MM.1S (cell line): Measurements from ENCODE around the gene CES4A.
A peak's percentile ranks its signal among the peaks of the same experiment; 100 is the strongest.

ENCODE experiments used
- DNase-seq: peaks from one replicate; pipeline ENCODE4 v3.0.0-alpha.2; 2015
- H2AFZ ChIP-seq: fragments of 300-600 bp; sonication (generic); 2 replicates; pipeline ENCODE4 v1.6.0; 2016; ENCODE audit warnings: antibody characterized with exemption, low read length
- H3F3A ChIP-seq: fragments of 300-600 bp; sonication (generic); 2 replicates; pipeline ENCODE4 v1.6.1; 2016; ENCODE audit warnings: mild to moderate bottlenecking, antibody characterized with exemption, low read length, moderate library complexity, mixed read lengths; ENCODE audit not compliant: insufficient read depth
- H3K27ac ChIP-seq: fragments of 300-600 bp; sonication (generic); 2 replicates; pipeline ENCODE4 v1.5.1; 2016; ENCODE audit warnings: mild to moderate bottlenecking, low read length
- H3K27me3 ChIP-seq: fragments of 300-600 bp; sonication (generic); replicated peaks from 2 replicates; pipeline ENCODE4 v1.6.0; 2016; ENCODE audit warnings: low read length; ENCODE audit not compliant: insufficient read depth
- H3K36me3 ChIP-seq: fragments of 300-600 bp; sonication (generic); replicated peaks from 2 replicates; pipeline ENCODE4 v1.6.1; 2016; ENCODE audit warnings: mild to moderate bottlenecking, low read length, mixed read lengths; ENCODE audit not compliant: insufficient read depth
- H3K4me1 ChIP-seq: fragments of 300-600 bp; sonication (generic); 2 replicates; pipeline ENCODE4 v1.6.1; 2016; ENCODE audit warnings: low read length, mixed read lengths
- H3K4me2 ChIP-seq: fragments of 300-600 bp; sonication (generic); 2 replicates; pipeline ENCODE4 v1.6.0; 2016; ENCODE audit warnings: low read depth, low read length
- H3K4me3 ChIP-seq: fragments of 300-600 bp; sonication (generic); 2 replicates; pipeline ENCODE4 v1.5.1; 2016; ENCODE audit warnings: low read length, mixed read lengths
- H3K79me2 ChIP-seq: fragments of 300-600 bp; sonication (generic); 2 replicates; pipeline ENCODE4 v1.6.1; 2016; ENCODE audit warnings: mixed run types, low read length, mixed read lengths
- H3K9ac ChIP-seq: fragments of 300-600 bp; sonication (generic); 2 replicates; pipeline ENCODE4 v1.6.1; 2016; ENCODE audit warnings: low read length, mixed read lengths
- H3K9me2 ChIP-seq: fragments of 300-600 bp; sonication (generic); replicated peaks from 2 replicates; pipeline ENCODE4 v1.6.1; 2016; ENCODE audit warnings: mild to moderate bottlenecking, low read length, mixed read lengths; ENCODE audit not compliant: insufficient read depth
- H3K9me3 ChIP-seq: fragments of 300-600 bp; sonication (generic); replicated peaks from 2 replicates; pipeline ENCODE4 v1.6.1; 2016; ENCODE audit warnings: mild to moderate bottlenecking, low read length, mixed read lengths; ENCODE audit not compliant: insufficient read depth
- H4K20me1 ChIP-seq: fragments of 300-600 bp; sonication (generic); 2 replicates; pipeline ENCODE4 v1.6.1; 2016; ENCODE audit warnings: mild to moderate bottlenecking, low read length, moderate library complexity, mixed read lengths; ENCODE audit not compliant: insufficient read depth
- EZH2 ChIP-seq: fragments of 300-600 bp; sonication (generic); optimal IDR thresholded peaks from 2 replicates; pipeline ENCODE3; 2017; ENCODE audit warnings: low read depth, mild to moderate bottlenecking, antibody characterized with exemption, low read length, mixed read lengths
- EZH2phosphoT487 ChIP-seq: fragments of 300-600 bp; sonication (generic); IDR thresholded peaks from 2 replicates; pipeline ENCODE4 v1.6.1; 2018; ENCODE audit warnings: antibody characterized with exemption, low read length
- TF ChIP-seq, protein P1 (sequence below): fragments of 300-600 bp; sonication (generic); IDR thresholded peaks from 2 replicates; pipeline ENCODE4 v1.5.1; 2016; ENCODE audit warnings: antibody characterized with exemption, low read length, mixed read lengths

The CES4A gene

DNA sequence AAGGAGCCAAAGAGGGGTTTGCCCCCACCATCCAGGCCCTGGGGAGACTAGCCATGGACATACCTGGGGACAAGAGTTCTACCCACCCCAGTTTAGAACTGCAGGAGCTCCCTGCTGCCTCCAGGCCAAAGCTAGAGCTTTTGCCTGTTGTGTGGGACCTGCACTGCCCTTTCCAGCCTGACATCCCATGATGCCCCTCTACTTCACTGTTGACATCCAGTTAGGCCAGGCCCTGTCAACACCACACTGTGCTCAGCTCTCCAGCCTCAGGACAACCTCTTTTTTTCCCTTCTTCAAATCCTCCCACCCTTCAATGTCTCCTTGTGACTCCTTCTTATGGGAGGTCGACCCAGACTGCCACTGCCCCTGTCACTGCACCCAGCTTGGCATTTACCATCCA, 20.8 kb downstream of the CES4A start:
- Histone ChIP-seq H2AFZ (no peak overlapping the region), H3F3A (no peaks in the 10 kb centered on the region), H3K9ac (no peak overlapping the region), H3K27me3 (no peaks in the 10 kb centered on the region; the same call in 1 of the 2 replicates), H4K20me1 (no peaks in the 10 kb centered on the region), H3K9me3 (no peaks in the 10 kb centered on the region), H3K4me3 (no peak overlapping the region), H3K79me2 (no peaks in the 10 kb centered on the region), H3K36me3 (no peaks in the 10 kb centered on the region), H3K27ac (no peak overlapping the region), H3K4me2 (no peak overlapping the region), H3K9me2 (no peaks in the 10 kb centered on the region), H3K4me1 (no peaks in the 10 kb centered on the region)
- TF ChIP-seq, protein P1, sequence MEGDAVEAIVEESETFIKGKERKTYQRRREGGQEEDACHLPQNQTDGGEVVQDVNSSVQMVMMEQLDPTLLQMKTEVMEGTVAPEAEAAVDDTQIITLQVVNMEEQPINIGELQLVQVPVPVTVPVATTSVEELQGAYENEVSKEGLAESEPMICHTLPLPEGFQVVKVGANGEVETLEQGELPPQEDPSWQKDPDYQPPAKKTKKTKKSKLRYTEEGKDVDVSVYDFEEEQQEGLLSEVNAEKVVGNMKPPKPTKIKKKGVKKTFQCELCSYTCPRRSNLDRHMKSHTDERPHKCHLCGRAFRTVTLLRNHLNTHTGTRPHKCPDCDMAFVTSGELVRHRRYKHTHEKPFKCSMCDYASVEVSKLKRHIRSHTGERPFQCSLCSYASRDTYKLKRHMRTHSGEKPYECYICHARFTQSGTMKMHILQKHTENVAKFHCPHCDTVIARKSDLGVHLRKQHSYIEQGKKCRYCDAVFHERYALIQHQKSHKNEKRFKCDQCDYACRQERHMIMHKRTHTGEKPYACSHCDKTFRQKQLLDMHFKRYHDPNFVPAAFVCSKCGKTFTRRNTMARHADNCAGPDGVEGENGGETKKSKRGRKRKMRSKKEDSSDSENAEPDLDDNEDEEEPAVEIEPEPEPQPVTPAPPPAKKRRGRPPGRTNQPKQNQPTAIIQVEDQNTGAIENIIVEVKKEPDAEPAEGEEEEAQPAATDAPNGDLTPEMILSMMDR, result no peak
- TF ChIP-seq EZH2 (no peak), EZH2phosphoT487 (no peak)
- no peak for DNase-seq

DNA sequence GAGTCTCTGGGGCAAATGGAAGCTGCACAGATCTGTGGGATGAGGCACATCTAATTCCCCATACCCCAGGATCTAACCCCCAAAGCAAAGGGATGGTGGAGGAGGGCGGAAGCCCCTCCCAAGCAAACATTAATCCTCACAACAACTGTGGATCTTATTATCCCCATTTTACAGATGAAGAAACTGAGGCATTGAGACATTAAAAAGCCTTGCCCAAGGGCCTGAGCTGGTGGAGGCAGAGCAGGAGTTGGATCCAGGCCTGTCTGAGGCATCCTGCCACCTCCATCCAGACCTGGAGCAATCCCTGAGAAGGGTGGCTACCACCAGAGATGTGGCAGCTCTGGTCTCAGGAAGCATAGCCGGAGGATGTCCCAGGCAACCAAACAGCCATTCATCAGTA, 22.9 kb downstream of the CES4A start:
- no peaks in the 10 kb centered on the region for H4K20me1 ChIP-seq
- H3F3A ChIP-seq, result no peaks in the 10 kb centered on the region
- H3K9me3 ChIP-seq, result no peaks in the 10 kb centered on the region
- H3K9me2 ChIP-seq, result no peaks in the 10 kb centered on the region
- H3K27ac ChIP-seq, result no peak overlapping the region
- no peaks in the 10 kb centered on the region for H3K4me1 ChIP-seq
- H2AFZ ChIP-seq, result no peak overlapping the region
- H3K4me3 ChIP-seq, result no peak overlapping the region
- no peaks in the 10 kb centered on the region for H3K27me3 ChIP-seq
- no peaks in the 10 kb centered on the region for H3K79me2 ChIP-seq
- TF ChIP-seq, protein P1, result no peak
- TF ChIP-seq EZH2 (no peak), EZH2phosphoT487 (no peak)
- no peak overlapping the region for H3K4me2 ChIP-seq
- H3K36me3 ChIP-seq, result no peaks in the 10 kb centered on the region
- H3K9ac ChIP-seq, result no peak overlapping the region
- DNase-seq, result no peak

DNA sequence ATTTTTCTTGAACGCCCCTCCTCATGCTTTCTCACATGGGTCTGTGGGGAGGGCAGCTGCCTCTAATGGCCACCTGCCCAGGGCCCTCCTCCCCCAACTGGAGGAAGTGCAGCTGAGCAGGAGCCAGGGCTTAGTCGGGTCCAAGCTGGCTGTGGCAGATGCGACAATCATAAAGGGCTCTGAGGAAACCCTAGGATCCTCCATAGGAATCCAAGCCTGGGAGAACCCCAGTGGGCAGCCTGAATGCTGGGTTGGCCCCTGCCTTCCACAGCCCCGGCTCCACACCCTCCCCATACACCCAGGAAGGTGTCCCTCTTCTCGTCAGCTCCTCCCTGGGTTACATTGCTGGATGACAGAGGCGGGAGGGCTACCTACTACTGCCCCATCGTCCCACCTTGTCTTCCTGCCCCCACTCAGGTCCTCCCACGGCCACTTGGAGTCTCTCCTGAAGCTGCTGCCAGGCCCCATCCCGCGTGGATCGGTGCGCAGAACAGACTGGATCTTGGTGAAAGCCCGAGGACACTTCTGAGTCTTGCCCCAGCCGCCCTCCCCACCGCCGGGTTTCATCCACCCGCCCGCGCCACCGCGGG, 24.9 kb downstream of the CES4A start:
- DNase-seq, result no peak
- Histone ChIP-seq H3K9me2 (no peaks in the 10 kb centered on the region), H3K4me1 (no peaks in the 10 kb centered on the region), H3K27me3 (no peaks in the 10 kb centered on the region), H3K9me3 (no peaks in the 10 kb centered on the region), H3K27ac (no peak overlapping the region), H3K9ac (peak overlapping the region; percentile 30; the same call in 1 of the 2 replicates), H3K79me2 (no peaks in the 10 kb centered on the region), H4K20me1 (no peaks in the 10 kb centered on the region), H3F3A (no peaks in the 10 kb centered on the region), H2AFZ (peak overlapping the region; percentile 80), H3K4me2 (peak overlapping the region; percentile 90), H3K4me3 (peak overlapping the region; percentile 56), H3K36me3 (no peaks in the 10 kb centered on the region)
- TF ChIP-seq, protein P1, result no peak
- TF ChIP-seq EZH2phosphoT487, result no peak
- TF ChIP-seq EZH2, result no peak
